GM12878 (cell line): ENCODE data around the gene EHD1. TPM values are rescaled to one million over a fixed set of nuclear protein-coding genes. Genes with fewer than 3 reads are reported as not detected.

ENCODE experiments used
- ATAC-seq: fragments of 200-7000 bp; cut with Tn5 transposase; 3 replicates; pipeline ENCODE4 v1.9.1; 2020; ENCODE audit warnings: mild to moderate bottlenecking, moderate library complexity
- BruUV-seq: library from RNA; stranded (reverse); fragments of 400-500 nt; replicated peaks from 2 replicates; lab custom pipeline; 2021; lab: Mats Ljungman, UMichigan
- CTCF ChIA-PET: fragments of 300-600 bp; sonication (Branson Sonifier 250); formaldehyde crosslinking; extraction: SDS; loops from one replicate; lab custom pipeline; 2021; ENCODE audit warnings: inconsistent platforms; lab: Yijun Ruan, JAX
- POLR2A ChIA-PET: fragments of 350-600 bp; formaldehyde crosslinking; extraction: SDS; loops from one replicate; lab custom pipeline; 2021; ENCODE audit warnings: inconsistent platforms; lab: Charles Lee
- RAD21 ChIA-PET: fragments of 300-600 bp; sonication (Branson Sonifier 250); formaldehyde crosslinking; loops from one replicate; lab custom pipeline; 2023; ENCODE audit warnings: antibody characterized with exemption; ENCODE audit not compliant: unreplicated experiment; lab: Charles Lee
- SMC1A ChIA-PET: fragments of 300-600 bp; sonication (Branson Sonifier 250); formaldehyde crosslinking; loops from one replicate; lab custom pipeline; 2023; ENCODE audit not compliant: unreplicated experiment, uncharacterized antibody; lab: Charles Lee
- DNase-seq: peaks from one replicate; pipeline ENCODE4 v3.0.0-alpha.2; 2011; ENCODE audit warnings: low read depth, low spot score
- FAIRE-seq: peaks from 3 replicates; lab custom pipeline; 2011; peaks lifted over from hg19 to GRCh38; lab: Jason Lieb, UNC
- H2AFZ ChIP-seq: 2 replicates; pipeline ENCODE4 v1.6.0; 2011; ENCODE audit warnings: low read depth, low read length, control low read depth; ENCODE audit not compliant: control insufficient read depth
- H3K27ac ChIP-seq: 2 replicates; pipeline ENCODE4 v1.5.1; 2011; ENCODE audit warnings: control low read depth; ENCODE audit not compliant: control insufficient read depth, insufficient read depth
- H3K27me3 ChIP-seq, 2 experiments: replicated peaks in 1 of 2; 2 replicates each; pipeline versions ENCODE4 v1.6.0 to v1.6.1; 2011; ENCODE audit warnings: low read length in 1 of 2; ENCODE audit not compliant: control insufficient read depth in 2 of 2, insufficient read depth in 2 of 2
- H3K36me3 ChIP-seq, 2 experiments: 2 replicates each; pipeline ENCODE4 v1.5.1; 2011; ENCODE audit warnings: low read length in 1 of 2; ENCODE audit not compliant: control insufficient read depth in 2 of 2, insufficient read depth in 2 of 2
- H3K4me1 ChIP-seq: 2 replicates; pipeline ENCODE4 v1.6.1; 2011; ENCODE audit warnings: mild to moderate bottlenecking, low read length, moderate library complexity, mixed read lengths; ENCODE audit not compliant: control insufficient read depth, insufficient read depth
- H3K4me2 ChIP-seq: 2 replicates; pipeline ENCODE4 v1.6.0; 2011; ENCODE audit warnings: control low read depth; ENCODE audit not compliant: control insufficient read depth, insufficient read depth
- H3K4me3 ChIP-seq: fragments of 200-600 bp; sonication (generic); 2 replicates; pipeline ENCODE4 v1.5.1; 2016
- H3K79me2 ChIP-seq: 2 replicates; pipeline ENCODE4 v1.6.0; 2011; ENCODE audit warnings: low read length; ENCODE audit not compliant: control insufficient read depth, insufficient read depth
- H3K9ac ChIP-seq: 2 replicates; pipeline ENCODE4 v1.8.0; 2011; ENCODE audit warnings: low read length, control low read depth, mixed read lengths; ENCODE audit not compliant: control insufficient read depth, insufficient read depth
- H3K9me3 ChIP-seq: replicated peaks from 3 replicates; pipeline ENCODE4 v1.5.1; 2011; ENCODE audit warnings: mild to moderate bottlenecking, low read length; ENCODE audit not compliant: control insufficient read depth, insufficient read depth
- H4K20me1 ChIP-seq: 2 replicates; pipeline ENCODE4 v1.6.0; 2011; ENCODE audit not compliant: control insufficient read depth, insufficient read depth
- HDGF ChIP-seq: fragments of 450-650 bp; IDR thresholded peaks from 2 replicates; pipeline ENCODE4 v1.6.1; 2016; ENCODE audit warnings: antibody characterized with exemption
- MEF2A ChIP-seq: IDR thresholded peaks from 2 replicates; pipeline ENCODE4 v1.6.1; 2011; ENCODE audit warnings: low read depth, mild to moderate bottlenecking, low read length, moderate library complexity; ENCODE audit not compliant: insufficient read depth
- MEF2B ChIP-seq: fragments of 450-650 bp; IDR thresholded peaks from 2 replicates; pipeline ENCODE4 v1.6.1; 2018; ENCODE audit warnings: mild to moderate bottlenecking, moderate library complexity; ENCODE audit not compliant: partially characterized antibody, poor library complexity, severe bottlenecking
- MYC ChIP-seq: IDR thresholded peaks from 2 replicates; pipeline ENCODE4 v1.6.1; 2011; ENCODE audit warnings: mild to moderate bottlenecking, low read length, moderate library complexity, inconsistent platforms; ENCODE audit not compliant: insufficient read depth, insufficient replicate concordance, insufficient read length, severe bottlenecking
- NKRF ChIP-seq: fragments of 450-650 bp; conservative IDR thresholded peaks from 2 replicates; pipeline ENCODE4 v1.6.1; 2017; ENCODE audit warnings: mild to moderate bottlenecking, moderate library complexity
- NR2F1 ChIP-seq: fragments of 450-650 bp; conservative IDR thresholded peaks from 2 replicates; pipeline ENCODE4 v1.6.1; 2017; ENCODE audit warnings: mild to moderate bottlenecking
- POLR2AphosphoS2 ChIP-seq: IDR thresholded peaks from 2 replicates; pipeline ENCODE4 v1.6.1; 2011; ENCODE audit warnings: low read depth, mild to moderate bottlenecking, low read length, improper control_type of control experiment, moderate library complexity
- RAD51 ChIP-seq: fragments of 450-650 bp; IDR thresholded peaks from 2 replicates; pipeline ENCODE4 v1.6.1; 2016; ENCODE audit warnings: moderate library complexity, mild to moderate bottlenecking, inconsistent platforms
- RELA ChIP-seq: fragments of 450-650 bp; IDR thresholded peaks from 2 replicates; pipeline ENCODE4 v1.8.0; 2014; ENCODE audit warnings: borderline replicate concordance; ENCODE audit not compliant: partially characterized antibody
- SMAD5 ChIP-seq: IDR thresholded peaks from 2 replicates; pipeline ENCODE4 v1.6.1; 2016; ENCODE audit warnings: antibody characterized with exemption, low read depth
- SUZ12 ChIP-seq: fragments of 200-600 bp; sonication (generic); IDR thresholded peaks from one replicate; pipeline ENCODE4 v1.6.1; 2018; ENCODE audit warnings: antibody characterized with exemption, mild to moderate bottlenecking; ENCODE audit not compliant: unreplicated experiment
- WRNIP1 ChIP-seq: IDR thresholded peaks from 2 replicates; pipeline ENCODE4 v1.6.1; 2011; ENCODE audit warnings: low read depth, low read length, improper control_type of control experiment, borderline replicate concordance
- ZNF24 ChIP-seq: fragments of 450-650 bp; IDR thresholded peaks from 2 replicates; pipeline ENCODE4 v1.6.1; 2017; ENCODE audit warnings: antibody characterized with exemption, mild to moderate bottlenecking
- WGBS: methylation state at CpG from one replicate; pipeline ENCODE4 v1.1.6; 2016; ENCODE audit warnings: low lambda C conversion rate; ENCODE audit not compliant: insufficient replicate concordance, insufficient coverage; ENCODE audit errors: missing lambda C conversion rate; 5-methylcytosine and 5-hydroxymethylcytosine counted together
- in situ Hi-C: fragments of 300-500 bp; cut with MboI; formaldehyde crosslinking; loops from 9 replicates; pipeline ENCODE4 v1.14.3; 2018; ENCODE audit warnings: mixed read lengths
- intact Hi-C: fragments of 100-400 bp; cut with micrococcal nuclease; formaldehyde crosslinking; loops from one replicate; pipeline ENCODE4 v1.14.2; 2022; ENCODE audit not compliant: unreplicated experiment
- polyA plus RNA-seq, 11 experiments: library from polyadenylated mRNA; depleted of rRNA in 4 of 11; unstranded in 6 of 11; stranded (reverse) in 5 of 11; fragments of >200 nt; fragmentation: Nextera tagmentation in 4 of 11; fragmentation: Illumina TruSeq in 1 of 11; extraction: Ambion mirVana in 4 of 11; extraction: Trizol in 1 of 11; gene quantifications; 1 replicate in 1 of 11; 2 replicates in 10 of 11; pipeline versions ENCODE4 v1.2.1 to v1.2.3, GENCODE V29; 2011 to 2016; ENCODE audit warnings: inconsistent platforms in 2 of 11, missing spikeins in 2 of 11, low read depth in 1 of 11
- total RNA-seq, 4 experiments: library from RNA; depleted of rRNA in 3 of 4; stranded (reverse); fragments of >200 nt in 3 of 4; fragmentation: Illumina TruSeq in 1 of 4; extraction: Trizol in 1 of 4; gene quantifications; 2 replicates each; pipeline versions ENCODE4 v1.2.1 to v1.2.3, GENCODE V29; 2013 to 2021
- TF ChIP-seq, protein P1 (sequence below): fragments of 450-650 bp; IDR thresholded peaks from 2 replicates; pipeline ENCODE4 v1.6.1; 2016; ENCODE audit warnings: mild to moderate bottlenecking

The EHD1 gene
- total and polyA plus RNA-seq, 10 of the 15 experiments (the other 5 are each of a cell fraction or from before 2014, with no cell fraction given), result 1.0 to 165 (median 66.5) TPM

DNA sequence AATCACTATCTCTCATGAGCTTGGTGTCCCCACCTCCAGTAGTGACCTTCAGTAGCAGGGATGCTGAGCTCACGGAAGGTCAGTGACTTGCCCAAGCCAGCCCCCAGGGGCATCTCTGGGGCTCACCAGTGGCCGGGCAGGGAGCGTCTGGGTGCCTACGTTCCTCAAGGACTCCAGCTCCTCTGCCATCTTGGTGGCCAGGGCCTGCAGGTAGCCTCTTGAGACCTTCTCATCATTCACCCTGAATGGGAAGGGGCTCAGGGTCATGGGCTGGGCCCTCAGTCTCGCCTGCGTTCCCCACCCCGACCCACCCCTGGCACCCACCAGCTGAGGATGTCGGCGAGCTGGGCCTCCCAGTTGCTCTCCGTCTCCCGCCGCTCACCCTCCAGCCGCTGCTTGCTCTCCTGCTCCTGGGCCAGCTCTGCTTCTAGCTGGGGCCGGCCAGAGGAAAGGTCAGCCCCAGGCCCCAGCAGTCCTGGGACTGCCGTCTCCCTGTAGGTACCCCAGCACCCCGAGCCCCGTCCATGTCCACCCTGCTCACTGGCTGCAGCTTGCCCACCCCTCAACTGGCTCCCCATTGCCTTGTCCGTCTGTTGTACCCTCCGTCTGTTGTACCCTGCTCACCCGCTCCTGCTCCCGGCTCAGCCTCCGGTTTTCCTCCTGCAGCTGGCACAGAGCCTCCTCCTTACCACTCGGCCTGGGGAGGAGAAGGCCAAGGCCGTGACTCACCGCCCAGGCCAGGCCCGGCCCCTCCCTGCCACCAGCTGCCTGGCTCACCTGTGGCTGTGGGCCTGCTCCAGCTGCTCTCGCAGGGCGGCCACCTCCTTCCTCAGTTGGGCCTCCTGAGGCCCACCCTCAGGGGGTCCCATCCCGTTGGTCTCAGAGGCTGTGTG lies 43.5 kb downstream of the EHD1 start:
- no TSS peak for BruUV-seq
- CTCF ChIA-PET, result interaction anchor here (0.6 kb wide), 1 partner anchor 11 kb away, joined by 3 read pairs; no protein-coding TSS in a partner anchor
- H3K4me1 ChIP-seq, result peaks cover 3% of the 10 kb centered on the region; the same call in 1 of the 2 replicates
- POLR2A ChIA-PET, result no interaction called here
- DNase-seq, result no peak
- no peak overlapping the region for H3K4me3 ChIP-seq
- no peak overlapping the region for H2AFZ ChIP-seq
- no peak for FAIRE-seq
- no peak for ATAC-seq
- RAD21 ChIA-PET, result interaction anchor here (0.6 to 1.3 kb wide), 3 partner anchors 13 to 440 kb away, joined by 3 to 4 read pairs (median 3); no protein-coding TSS in a partner anchor
- no peaks in the 10 kb centered on the region for H3K27me3 ChIP-seq
- H3K9ac ChIP-seq, result no peak overlapping the region
- in situ Hi-C loops, result no loop called here
- no peaks in the 10 kb centered on the region for H3K9me3 ChIP-seq
- no peak overlapping the region for H3K27ac ChIP-seq
- intact Hi-C loops, result no loop called here
- TF ChIP-seq RELA (no peak), MYC (no peak), MEF2A (no peak), HDGF (no peak), ZNF24 (no peak), RAD51 (no peak), MEF2B (no peak), POLR2AphosphoS2 (no peak), SUZ12 (no peak), NR2F1 (no peak), SMAD5 (no peak), WRNIP1 (no peak), NKRF (no peak)
- TF ChIP-seq, protein P1, sequence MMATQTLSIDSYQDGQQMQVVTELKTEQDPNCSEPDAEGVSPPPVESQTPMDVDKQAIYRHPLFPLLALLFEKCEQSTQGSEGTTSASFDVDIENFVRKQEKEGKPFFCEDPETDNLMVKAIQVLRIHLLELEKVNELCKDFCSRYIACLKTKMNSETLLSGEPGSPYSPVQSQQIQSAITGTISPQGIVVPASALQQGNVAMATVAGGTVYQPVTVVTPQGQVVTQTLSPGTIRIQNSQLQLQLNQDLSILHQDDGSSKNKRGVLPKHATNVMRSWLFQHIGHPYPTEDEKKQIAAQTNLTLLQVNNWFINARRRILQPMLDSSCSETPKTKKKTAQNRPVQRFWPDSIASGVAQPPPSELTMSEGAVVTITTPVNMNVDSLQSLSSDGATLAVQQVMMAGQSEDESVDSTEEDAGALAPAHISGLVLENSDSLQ, result no peak
- no peaks in the 10 kb centered on the region for H4K20me1 ChIP-seq
- no peaks in the 10 kb centered on the region for H3K79me2 ChIP-seq
- H3K4me2 ChIP-seq, result no peak overlapping the region
- SMC1A ChIA-PET, result no interaction called here
- H3K36me3 ChIP-seq, result no peaks in the 10 kb centered on the region
- 50% methylated on average over 23 of the region's 29 CpGs for WGBS
